Measurements from ENCODE around the gene HAP1. TPM values are rescaled to one million over a fixed set of nuclear protein-coding genes. Genes with fewer than 3 reads are reported as not detected.
A peak's percentile ranks its signal among the peaks of the same experiment; 100 is the strongest.
"Not testable (repeated sequence)": the region's sequence is repeated elsewhere in the genome, so short reads cannot be mapped to it uniquely, and the experiment has no call there.

Gene HAP1
- total and polyA plus RNA-seq, 8 donors = 0.13 to 4.2 (median 1.3) TPM

GRCh38 chr17:41777574-41778188 lies 43.2 kb upstream of the HAP1 start:
- no peaks in the 10 kb centered on the region for H3K9me3 ChIP-seq
- DNase-seq (peak in 5 of 6 donors; percentile 72 to 85 (median 76)), ATAC-seq (peak; percentile 81 to 86 (median 84)), FAIRE-seq (no peak)
- TF ChIP-seq, protein P1, sequence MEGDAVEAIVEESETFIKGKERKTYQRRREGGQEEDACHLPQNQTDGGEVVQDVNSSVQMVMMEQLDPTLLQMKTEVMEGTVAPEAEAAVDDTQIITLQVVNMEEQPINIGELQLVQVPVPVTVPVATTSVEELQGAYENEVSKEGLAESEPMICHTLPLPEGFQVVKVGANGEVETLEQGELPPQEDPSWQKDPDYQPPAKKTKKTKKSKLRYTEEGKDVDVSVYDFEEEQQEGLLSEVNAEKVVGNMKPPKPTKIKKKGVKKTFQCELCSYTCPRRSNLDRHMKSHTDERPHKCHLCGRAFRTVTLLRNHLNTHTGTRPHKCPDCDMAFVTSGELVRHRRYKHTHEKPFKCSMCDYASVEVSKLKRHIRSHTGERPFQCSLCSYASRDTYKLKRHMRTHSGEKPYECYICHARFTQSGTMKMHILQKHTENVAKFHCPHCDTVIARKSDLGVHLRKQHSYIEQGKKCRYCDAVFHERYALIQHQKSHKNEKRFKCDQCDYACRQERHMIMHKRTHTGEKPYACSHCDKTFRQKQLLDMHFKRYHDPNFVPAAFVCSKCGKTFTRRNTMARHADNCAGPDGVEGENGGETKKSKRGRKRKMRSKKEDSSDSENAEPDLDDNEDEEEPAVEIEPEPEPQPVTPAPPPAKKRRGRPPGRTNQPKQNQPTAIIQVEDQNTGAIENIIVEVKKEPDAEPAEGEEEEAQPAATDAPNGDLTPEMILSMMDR (IDR thresholded peaks at IDR 0.05) = no peak
- no peaks in the 10 kb centered on the region for H3K36me3 ChIP-seq
- H3K4me3 ChIP-seq = no peak overlapping the region
- WGBS, 2 donors = 10 to 13% methylated on average over 12 of the region's 12 CpGs
- H3K27ac ChIP-seq = peak overlapping the region; percentile 88 to 97 (median 92)
- H3K4me1 ChIP-seq = peaks cover 28 to 71% (median 48%) of the 10 kb centered on the region in 3 donors
- no peaks in the 10 kb centered on the region for H3K27me3 ChIP-seq
- intact Hi-C loops (cut with DNase I) = no loop called here

GRCh38 chr17:41777157-41777573 lies 42.7 kb upstream of the HAP1 start:
- Histone ChIP-seq H3K4me3 (no peak overlapping the region), H3K4me1 (peaks cover 33 to 72% (median 49%) of the 10 kb centered on the region in 3 donors), H3K27ac (peak overlapping the region; percentile 88 to 97 (median 92)), H3K36me3 (no peaks in the 10 kb centered on the region), H3K9me3 (no peaks in the 10 kb centered on the region), H3K27me3 (no peaks in the 10 kb centered on the region)
- TF ChIP-seq, protein P1 (IDR thresholded peaks at IDR 0.05) = no peak
- 16 to 31% methylated on average over 4 of the region's 4 CpGs for WGBS, 2 donors
- intact Hi-C loops (cut with DNase I) = no loop called here
- DNase-seq = no peak
- peak; percentile 11 to 45 (median 28) for ATAC-seq
- FAIRE-seq = no peak

DNA sequence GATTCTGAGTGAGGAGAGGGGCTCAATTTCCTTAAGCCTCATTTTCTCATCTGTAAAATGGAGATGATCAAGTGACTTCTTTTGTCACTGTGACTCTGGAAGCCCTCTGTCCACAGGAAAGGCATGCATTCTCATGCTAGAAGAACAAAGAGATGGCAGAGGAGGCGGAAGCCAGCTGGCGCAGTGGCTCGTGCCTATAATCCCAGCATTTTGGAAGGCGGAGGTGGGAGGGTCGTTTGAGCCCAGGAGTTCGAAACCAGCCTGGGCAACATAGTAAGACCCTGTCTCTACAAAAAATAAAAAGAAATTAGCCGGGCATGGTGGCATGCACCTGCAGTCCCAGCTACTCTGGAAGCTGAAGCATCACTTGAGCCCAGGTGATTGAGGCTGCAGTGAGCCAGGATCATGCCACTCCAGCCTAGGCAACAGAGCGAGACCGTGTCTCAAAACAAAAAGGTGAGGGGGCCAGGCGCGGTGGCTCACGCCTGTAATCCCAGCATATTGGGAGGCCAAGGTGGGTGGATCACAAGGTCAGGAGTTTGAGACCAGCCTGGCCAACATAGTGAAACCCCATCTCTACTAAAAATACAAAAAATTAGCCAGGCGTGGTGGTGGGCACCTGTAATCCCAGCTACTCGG lies 41.9 kb upstream of the HAP1 start:
- ATAC-seq; intact Hi-C loops (cut with DNase I); DNase-seq; H3K27me3 ChIP-seq; H3K4me3 ChIP-seq; FAIRE-seq; H3K9me3 ChIP-seq; H3K36me3 ChIP-seq: not testable (repeated sequence)
- Histone ChIP-seq H3K27ac (peak overlapping the region; percentile 23 to 97 (median 56)), H3K4me1 (peaks cover 37 to 72% (median 52%) of the 10 kb centered on the region in 3 donors)
- 85 to 88% methylated on average over 14 of the region's 14 CpGs for WGBS, 2 donors

GRCh38 chr17:41775394-41776226 lies 41.2 kb upstream of the HAP1 start:
- H3K27me3 ChIP-seq = no peaks in the 10 kb centered on the region
- DNase-seq (no peak), ATAC-seq (no peak), FAIRE-seq (no peak)
- WGBS, 2 donors = 72 to 74% methylated on average over 11 to 12 of the region's 12 CpGs
- peak overlapping the region; percentile 23 to 97 (median 56) for H3K27ac ChIP-seq
- intact Hi-C loops (cut with DNase I) = no loop called here
- H3K4me3 ChIP-seq = no peak overlapping the region
- peaks cover 37 to 72% (median 52%) of the 10 kb centered on the region in 3 donors for H3K4me1 ChIP-seq
- H3K36me3 ChIP-seq = peaks cover 0 to 11% (median 3%) of the 10 kb centered on the region in 3 donors
- no peaks in the 10 kb centered on the region for H3K9me3 ChIP-seq
- TF ChIP-seq, protein P1 (IDR thresholded peaks at IDR 0.05) = no peak

GRCh38 chr17:41773731-41774193 lies 39.3 kb upstream of the HAP1 start:
- TF ChIP-seq, protein P1 (IDR thresholded peaks at IDR 0.05) = no peak
- no peaks in the 10 kb centered on the region for H3K9me3 ChIP-seq
- intact Hi-C loops (cut with DNase I) = no loop called here
- 58 to 61% methylated on average over 8 of the region's 8 CpGs for WGBS, 2 donors
- no peak overlapping the region for H3K4me3 ChIP-seq
- peaks cover 37 to 61% (median 52%) of the 10 kb centered on the region in 3 donors for H3K4me1 ChIP-seq
- ATAC-seq (no peak), DNase-seq (no peak), FAIRE-seq (no peak)
- H3K36me3 ChIP-seq = peaks cover 5 to 27% (median 17%) of the 10 kb centered on the region in 3 donors
- peak overlapping the region in 3 of 4 donors; percentile 38 to 76 (median 40) for H3K27ac ChIP-seq
- no peaks in the 10 kb centered on the region for H3K27me3 ChIP-seq

All from pancreas (tissue), 10 donors.